ENCODE measurements around the gene PRX. TPM values are rescaled to one million over a fixed set of nuclear protein-coding genes. Genes with fewer than 3 reads are reported as not detected.
"Not testable (repeated sequence)": the region's sequence is repeated elsewhere in the genome, so short reads cannot be mapped to it uniquely, and the experiment has no call there.

The PRX gene
- total RNA-seq, 2 experiments from 2014 or later, result 1.1 to 1.5 TPM

- H3K4me3 Mint-ChIP-seq, result peak overlapping the region; percentile 44
- peaks cover 18% of the 10 kb centered on the region for H3K36me3 Mint-ChIP-seq (ENCODE audit: low read depth)
- DNase-seq, result no peak
- POLR2A ChIA-PET, result interaction anchor here (1.0 to 4.0 kb wide), 2 partner anchors 19 to 20 kb away, joined by 5 to 26 read pairs; partner anchors contain the start of gene BLVRB
- no peak overlapping the region for H3K27ac Mint-ChIP-seq
- H3K27me3 Mint-ChIP-seq, result no peaks in the 10 kb centered on the region
- H3K9me3 Mint-ChIP-seq, result no peaks in the 10 kb centered on the region
- peaks cover 21% of the 10 kb centered on the region for H3K4me1 Mint-ChIP-seq
- CTCF ChIA-PET, result interaction anchor here (4.7 kb wide), 1 partner anchor 19 kb away, joined by 30 read pairs; the partner anchor contains the start of gene BLVRB
Measured at GRCh38 chr19:40445780-40446262, 32.6 kb upstream of the PRX start.

- Mint-ChIP-seq H3K4me1 (peaks cover 21% of the 10 kb centered on the region), H3K36me3 (ENCODE audit: low read depth) (peaks cover 26% of the 10 kb centered on the region), H3K27ac (peak overlapping the region; percentile 97), H3K27me3 (no peaks in the 10 kb centered on the region), H3K4me3 (peak overlapping the region; percentile 99), H3K9me3 (no peaks in the 10 kb centered on the region)
- ChIA-PET POLR2A (interaction anchor here (2.9 to 4.0 kb wide), 2 partner anchors 20 to 24 kb away, joined by 25 to 26 read pairs; partner anchors contain the start of gene BLVRB), CTCF (interaction anchor here (3.4 to 4.7 kb wide), 2 partner anchors 20 to 24 kb away, joined by 25 to 30 read pairs; partner anchors contain the start of gene BLVRB)
- DNase-seq, result no peak
Measured at GRCh38 chr19:40444825-40445312, 31.7 kb upstream of the PRX start.

GRCh38 chr19:40444000-40444824 lies 31.0 kb upstream of the PRX start, which contains the start of gene SERTAD3:
Gene SERTAD3 (minus strand): TSS chr19:40444335. CDS start chr19:40442080, 2,255 bp downstream.
- Mint-ChIP-seq H3K4me1 (peaks cover 21% of the 10 kb centered on the region), H3K27me3 (no peaks in the 10 kb centered on the region), H3K9me3 (no peaks in the 10 kb centered on the region), H3K4me3 (peak within 1 kb of the TSS; percentile 99), H3K27ac (peak within 1 kb of the TSS; percentile 97), H3K36me3 (ENCODE audit: low read depth) (peaks cover 26% of the 10 kb centered on the region)
- POLR2A ChIA-PET, result interaction anchor here (1.3 to 4.0 kb wide), 10 partner anchors 11 to 161 kb away, joined by 3 to 26 read pairs (median 10); partner anchors contain the start of genes BLVRB, C19orf47, PLD3 and SERTAD1
- CTCF ChIA-PET, result interaction anchor here (0.8 to 4.7 kb wide), 4 partner anchors 18 to 127 kb away, joined by 3 to 30 read pairs (median 14); partner anchors contain the start of genes BLVRB and SERTAD1
- DNase-seq, result peak; percentile 98

- Mint-ChIP-seq H3K27me3 (no peaks in the 10 kb centered on the region), H3K4me1 (peaks cover 21% of the 10 kb centered on the region), H3K27ac (peak overlapping the region; percentile 97), H3K4me3 (peak overlapping the region; percentile 99), H3K9me3 (no peaks in the 10 kb centered on the region), H3K36me3 (ENCODE audit: low read depth) (peaks cover 26% of the 10 kb centered on the region)
- peak; percentile 99 for DNase-seq
- ChIA-PET CTCF (interaction anchor here (0.8 to 4.7 kb wide), 6 partner anchors 10 to 138 kb away, joined by 3 to 30 read pairs (median 6); partner anchors contain the start of genes BLVRB and SERTAD1), POLR2A (interaction anchor here (0.6 to 4.0 kb wide), 15 partner anchors 10 to 1035 kb away, joined by 3 to 26 read pairs (median 6); partner anchors contain the start of genes BLVRB, C19orf47, PLD3 and PRX)
Measured at GRCh38 chr19:40443131-40443999, 30.2 kb upstream of the PRX start.

DNA sequence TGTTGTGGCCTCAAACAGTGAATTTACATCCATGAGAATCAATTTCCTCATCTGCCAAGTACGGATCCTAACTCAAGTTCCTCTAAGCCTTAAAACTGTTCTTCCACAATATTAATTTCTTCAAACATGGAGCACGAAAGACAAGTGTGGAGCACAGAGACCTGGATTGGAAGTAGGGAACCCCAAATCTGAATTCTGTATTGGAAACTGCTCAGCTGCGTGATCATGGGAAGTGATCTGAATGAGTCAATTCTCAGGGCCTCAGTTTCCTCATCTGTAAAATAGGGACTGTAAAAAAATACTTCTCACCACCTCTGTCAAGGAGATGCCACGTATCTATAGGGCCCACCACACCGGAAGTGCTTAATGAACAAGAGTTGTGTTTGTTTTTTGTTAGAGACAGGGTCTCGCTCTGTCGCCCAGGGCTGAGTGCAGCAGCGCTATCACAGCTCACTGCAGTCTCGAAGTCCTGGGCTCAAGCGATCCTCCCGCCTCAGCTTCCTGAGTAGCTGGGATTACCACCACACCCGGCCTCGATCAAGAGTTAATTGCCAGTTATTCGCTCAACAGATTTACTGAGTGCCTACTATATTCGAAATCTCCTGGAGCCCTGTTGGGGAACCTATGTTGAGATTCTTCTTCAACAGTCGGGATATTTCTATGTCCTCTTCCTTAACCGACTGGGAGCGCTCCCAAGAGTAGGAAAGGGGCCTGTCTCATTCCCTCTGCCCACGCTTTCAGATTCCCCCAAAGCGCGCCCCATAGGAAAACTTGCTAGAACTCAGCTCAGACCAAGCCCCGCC lies 29.4 kb upstream of the PRX start:
- H3K4me1 Mint-ChIP-seq, result peaks cover 21% of the 10 kb centered on the region
- H3K9me3 Mint-ChIP-seq, result no peaks in the 10 kb centered on the region

GRCh38 chr19:40441719-40442253 lies 28.6 kb upstream of the PRX start:
- DNase-seq, result no peak
- H3K9me3 Mint-ChIP-seq, result no peaks in the 10 kb centered on the region
- peaks cover 26% of the 10 kb centered on the region for H3K36me3 Mint-ChIP-seq (ENCODE audit: low read depth)
- no peak overlapping the region for H3K27ac Mint-ChIP-seq
- peak overlapping the region; percentile 99 for H3K4me3 Mint-ChIP-seq
- ChIA-PET CTCF (interaction anchor here (2.2 to 4.7 kb wide), 3 partner anchors 8 to 23 kb away, joined by 7 to 30 read pairs (median 25); partner anchors contain the start of gene BLVRB), POLR2A (interaction anchor here (1.4 to 4.0 kb wide), 4 partner anchors 15 to 23 kb away, joined by 5 to 26 read pairs (median 13); partner anchors contain the start of genes BLVRB and SERTAD1)
- H3K4me1 Mint-ChIP-seq, result peaks cover 21% of the 10 kb centered on the region
- no peaks in the 10 kb centered on the region for H3K27me3 Mint-ChIP-seq

More for the DNA sequence above, 29.4 kb upstream of the PRX start:
- ChIA-PET POLR2A (interaction anchor here (0.6 to 4.0 kb wide), 16 partner anchors 9 to 1034 kb away, joined by 3 to 26 read pairs (median 6); partner anchors contain the start of genes BLVRB, C19orf47, PLD3 and PRX), CTCF (interaction anchor here (1.0 to 4.7 kb wide), 5 partner anchors 9 to 137 kb away, joined by 4 to 30 read pairs (median 7); partner anchors contain the start of genes BLVRB and SERTAD1)
- H3K27ac Mint-ChIP-seq, result peak overlapping the region; percentile 74
- no peaks in the 10 kb centered on the region for H3K27me3 Mint-ChIP-seq
- DNase-seq, result no peak
- peak overlapping the region; percentile 99 for H3K4me3 Mint-ChIP-seq
- H3K36me3 Mint-ChIP-seq (ENCODE audit: low read depth), result peaks cover 26% of the 10 kb centered on the region

DNA sequence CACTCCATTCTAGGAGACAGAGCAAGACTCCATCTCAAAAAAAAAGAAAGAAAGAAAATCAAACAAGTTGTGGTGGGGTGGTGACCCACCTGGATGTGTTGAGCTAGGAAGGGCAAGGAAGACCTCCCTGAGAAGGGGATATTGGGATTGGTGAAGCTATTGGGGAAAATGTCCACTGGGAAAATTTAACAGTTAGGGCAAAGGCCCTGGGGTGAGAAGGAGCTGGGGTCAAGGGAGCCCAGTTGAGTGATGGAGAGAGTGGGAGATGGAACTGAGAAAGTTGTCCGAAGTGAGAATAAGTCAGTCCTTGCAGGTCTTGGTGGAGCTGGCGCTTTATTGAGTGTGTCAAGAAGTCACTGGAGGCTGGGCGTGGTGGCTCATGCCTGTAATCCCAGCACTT lies 25.1 kb upstream of the PRX start:
- peaks cover 20% of the 10 kb centered on the region for H3K36me3 Mint-ChIP-seq (ENCODE audit: low read depth)

GRCh38 chr19:40433391-40434216 lies 20.4 kb upstream of the PRX start:
- Mint-ChIP-seq H3K9me3 (no peaks in the 10 kb centered on the region), H3K36me3 (ENCODE audit: low read depth) (no peaks in the 10 kb centered on the region), H3K4me3 (peak overlapping the region; percentile 85), H3K27ac (peak overlapping the region; percentile 89), H3K4me1 (peaks cover 14% of the 10 kb centered on the region), H3K27me3 (no peaks in the 10 kb centered on the region)
- peak; percentile 73 for DNase-seq
- CTCF ChIA-PET, result interaction anchor here (1.5 to 9.0 kb wide), 3 partner anchors 9 to 31 kb away, joined by 7 to 42 read pairs (median 10); no protein-coding TSS in a partner anchor
- POLR2A ChIA-PET, result interaction anchor here (1.0 to 2.9 kb wide), 3 partner anchors 9 to 31 kb away, joined by 4 to 13 read pairs (median 12); partner anchors contain the start of gene BLVRB

More for the DNA sequence above, 25.1 kb upstream of the PRX start:
- DNase-seq, result no peak
- no peaks in the 10 kb centered on the region for H3K9me3 Mint-ChIP-seq
- H3K4me3 Mint-ChIP-seq, result no peak overlapping the region
- CTCF ChIA-PET, result interaction anchor here (1.6 to 9.0 kb wide), 2 partner anchors 17 to 26 kb away, joined by 6 to 42 read pairs; no protein-coding TSS in a partner anchor
- no peak overlapping the region for H3K27ac Mint-ChIP-seq
- H3K27me3 Mint-ChIP-seq, result no peaks in the 10 kb centered on the region
- peaks cover 22% of the 10 kb centered on the region for H3K4me1 Mint-ChIP-seq
- POLR2A ChIA-PET, result interaction anchor here (1.3 kb wide), 2 partner anchors 12 to 18 kb away, joined by 3 read pairs; partner anchors contain the start of gene SERTAD1

GRCh38 chr19:40432760-40433159 lies 19.6 kb upstream of the PRX start:
- Mint-ChIP-seq H3K27ac (peak overlapping the region; percentile 89), H3K4me1 (peaks cover 14% of the 10 kb centered on the region), H3K4me3 (peak overlapping the region; percentile 85)
- ChIA-PET POLR2A (interaction anchor here (1.0 to 2.9 kb wide), 2 partner anchors 10 to 32 kb away, joined by 4 to 13 read pairs; partner anchors contain the start of gene BLVRB), CTCF (interaction anchor here (1.5 to 9.0 kb wide), 3 partner anchors 9 to 32 kb away, joined by 7 to 42 read pairs (median 10); no protein-coding TSS in a partner anchor)
- not testable (repeated sequence) for H3K36me3 Mint-ChIP-seq (ENCODE audit: low read depth); DNase-seq; H3K27me3 Mint-ChIP-seq; H3K9me3 Mint-ChIP-seq

DNA sequence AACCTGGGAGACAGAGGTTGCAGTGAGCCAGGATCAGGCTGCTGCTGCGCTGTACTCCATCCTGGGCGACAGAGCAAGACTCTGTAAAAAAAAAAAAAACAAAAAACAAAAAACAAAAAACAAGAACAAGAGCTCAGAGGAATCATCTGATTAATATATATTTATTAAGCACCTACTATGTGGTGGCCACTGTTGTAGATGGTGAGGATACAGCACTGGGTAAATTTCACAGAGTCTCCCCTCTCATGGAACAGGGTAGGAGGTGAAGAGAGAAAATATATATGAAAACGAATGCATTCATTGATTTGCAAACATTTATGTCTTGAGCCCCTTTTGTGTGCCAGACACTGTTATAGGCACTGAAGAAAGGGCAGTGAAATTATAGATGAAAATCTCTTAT lies 18.5 kb upstream of the PRX start:
- no peak for DNase-seq
- Mint-ChIP-seq H3K27ac (no peak overlapping the region), H3K27me3 (no peaks in the 10 kb centered on the region), H3K4me1 (peaks cover 15% of the 10 kb centered on the region), H3K4me3 (no peak overlapping the region), H3K9me3 (no peaks in the 10 kb centered on the region), H3K36me3 (ENCODE audit: low read depth) (no peaks in the 10 kb centered on the region)
- ChIA-PET CTCF (interaction anchor here (4.0 to 9.0 kb wide), 2 partner anchors 11 to 33 kb away, joined by 10 to 42 read pairs; no protein-coding TSS in a partner anchor), POLR2A (no interaction called here)

All from activated CD4-positive, alpha-beta memory T cell treated with anti-CD3 and anti-CD28 coated beads, Interleukin-2, amount 10 ng/mL, durations not matched to agents 7 days and 5 days (primary cell).